HepG2 (cell line): ENCODE measurements around the gene ELOVL6. TPM values are rescaled to one million over a fixed set of nuclear protein-coding genes. Genes with fewer than 3 reads are reported as not detected.

Experiments
- KLF12 ChIP-seq: sonication (generic); formaldehyde crosslinking; IDR thresholded peaks from 2 replicates; pipeline ENCODE4 v1.4.0; 2020; ENCODE audit warnings: missing genetic modification reagents, borderline replicate concordance
- KLF6 ChIP-seq: IDR thresholded peaks from 2 replicates; pipeline ENCODE4 v1.8.0; 2016; ENCODE audit warnings: missing biosample characterization, missing genetic modification reagents
- LBX2 ChIP-seq: sonication (generic); formaldehyde crosslinking; IDR thresholded peaks from 2 replicates; pipeline ENCODE4 v1.5.0; 2020; ENCODE audit warnings: missing genetic modification reagents, mild to moderate bottlenecking, borderline replicate concordance
- MTA1 ChIP-seq: sonication (generic); formaldehyde crosslinking; IDR thresholded peaks from 2 replicates; pipeline ENCODE4 v1.4.0; 2020; ENCODE audit warnings: missing genetic modification reagents, mild to moderate bottlenecking, borderline replicate concordance
- NCOA5 ChIP-seq: sonication (generic); formaldehyde crosslinking; IDR thresholded peaks from 2 replicates; pipeline ENCODE4 v1.4.0; 2020; ENCODE audit warnings: missing genetic modification reagents
- NFKBIZ ChIP-seq: IDR thresholded peaks from 2 replicates; pipeline ENCODE4 v1.6.1; 2018; ENCODE audit warnings: missing genetic modification reagents, missing compliant biosample characterization
- RCOR2 ChIP-seq: IDR thresholded peaks from 2 replicates; pipeline ENCODE4 v1.6.1; 2016; ENCODE audit warnings: missing biosample characterization, missing genetic modification reagents
- SALL1 ChIP-seq: sonication (generic); formaldehyde crosslinking; IDR thresholded peaks from 2 replicates; pipeline ENCODE4 v1.8.0; 2022; ENCODE audit warnings: mild to moderate bottlenecking, missing genetic modification reagents
- ZBTB14 ChIP-seq: sonication (generic); formaldehyde crosslinking; IDR thresholded peaks from 2 replicates; pipeline ENCODE4 v1.4.0; 2020; ENCODE audit warnings: missing genetic modification reagents
- ZBTB26 ChIP-seq: IDR thresholded peaks from 2 replicates; pipeline ENCODE4 v1.6.1; 2016; ENCODE audit warnings: missing compliant biosample characterization, missing genetic modification reagents, borderline replicate concordance
- ZGPAT ChIP-seq: IDR thresholded peaks from 2 replicates; pipeline ENCODE4 v1.6.1; 2016; ENCODE audit warnings: mild to moderate bottlenecking
- ZNF318 ChIP-seq: sonication (generic); formaldehyde crosslinking; IDR thresholded peaks from 2 replicates; pipeline ENCODE4 v1.4.0; 2020; ENCODE audit warnings: mild to moderate bottlenecking, missing genetic modification reagents
- ZNF451 ChIP-seq: sonication (generic); formaldehyde crosslinking; IDR thresholded peaks from 2 replicates; pipeline ENCODE4 v1.5.0; 2020; ENCODE audit warnings: mild to moderate bottlenecking, missing genetic modification reagents
- ZNF629 ChIP-seq: sonication (generic); formaldehyde crosslinking; conservative IDR thresholded peaks from 2 replicates; pipeline ENCODE4 v1.5.0; 2020; ENCODE audit warnings: missing genetic modification reagents
- ZNF781 ChIP-seq: sonication (generic); formaldehyde crosslinking; IDR thresholded peaks from 2 replicates; pipeline ENCODE4 v1.5.1; 2020; ENCODE audit warnings: borderline replicate concordance, mild to moderate bottlenecking, missing genetic modification reagents; ENCODE audit errors: not compliant biosample characterization
- ZNF784 ChIP-seq: sonication (generic); formaldehyde crosslinking; IDR thresholded peaks from 2 replicates; pipeline ENCODE4 v1.5.1; 2020; ENCODE audit warnings: missing genetic modification reagents, mild to moderate bottlenecking, borderline replicate concordance
- polyA plus RNA-seq, 8 experiments: library from polyadenylated mRNA; depleted of rRNA in 3 of 8; stranded (reverse) in 7 of 8; unstranded in 1 of 8; fragments of >200 nt; fragmentation: Illumina TruSeq in 4 of 8; extraction: Trizol in 4 of 8; gene quantifications; 2 replicates each; pipeline versions ENCODE4 v1.2.1 to v1.2.3, GENCODE V29; 2011 to 2016; ENCODE audit warnings: low read depth in 4 of 8, missing spikeins in 1 of 8, mixed read lengths in 1 of 8; ENCODE audit not compliant: insufficient read depth in 1 of 8
- total RNA-seq, 5 experiments: library from RNA; depleted of rRNA; stranded (reverse); fragments of >200 nt; fragmentation: Illumina TruSeq; extraction: Trizol; gene quantifications; 2 replicates each; pipeline ENCODE4 v1.2.3, GENCODE V29; 2016; ENCODE audit warnings: low read depth in 1 of 5

ELOVL6 gene
- total and polyA plus RNA-seq, 2 of the 13 experiments (the other 11 are each of a cell fraction or from before 2014, with no cell fraction given), result 14.1 to 23.2 TPM

GRCh38 chr4:110196206-110196870 is 2.1 kb downstream of the ELOVL6 start (continued):
- peak; percentile 59; the same call in 1 of the 2 replicates for TF ChIP-seq ZGPAT (CRISPR knock-in tag)
- peak; percentile 51 for TF ChIP-seq MTA1
- no peak for TF ChIP-seq NFKBIZ (CRISPR knock-in tag)
- TF ChIP-seq ZNF318 (CRISPR knock-in tag), result no peak
- no peak for TF ChIP-seq RCOR2
- TF ChIP-seq ZNF629, result no peak
- TF ChIP-seq ZBTB14 (CRISPR knock-in tag), result no peak
- no peak; the same call in none of the 2 replicates for TF ChIP-seq SALL1 (CRISPR knock-in tag)
- no peak; the same call in 1 of the 2 replicates for TF ChIP-seq ZNF784 (CRISPR knock-in tag)
- no peak for TF ChIP-seq KLF6 (CRISPR knock-in tag)
- no peak for TF ChIP-seq ZNF451
- no peak for TF ChIP-seq NCOA5 (CRISPR knock-in tag)
- TF ChIP-seq KLF12 (CRISPR knock-in tag), result no peak
- no peak for TF ChIP-seq LBX2 (CRISPR knock-in tag)
- no peak for TF ChIP-seq ZBTB26
- TF ChIP-seq ZNF781, result peak; percentile 62
